Activated T-helper 1 cell treated with Interleukin-2 at 50 U/mL for 16 hours (primary cell): ENCODE measurements around the gene RAB4B.
"Not testable (repeated sequence)": the region's sequence is repeated elsewhere in the genome, so short reads cannot be mapped to it uniquely, and the experiment has no call there.

Source experiments
- DNase-seq: peaks from one replicate; pipeline ENCODE4 v3.0.0-alpha.2; 2020; ENCODE audit warnings: low read depth

The RAB4B gene

DNA sequence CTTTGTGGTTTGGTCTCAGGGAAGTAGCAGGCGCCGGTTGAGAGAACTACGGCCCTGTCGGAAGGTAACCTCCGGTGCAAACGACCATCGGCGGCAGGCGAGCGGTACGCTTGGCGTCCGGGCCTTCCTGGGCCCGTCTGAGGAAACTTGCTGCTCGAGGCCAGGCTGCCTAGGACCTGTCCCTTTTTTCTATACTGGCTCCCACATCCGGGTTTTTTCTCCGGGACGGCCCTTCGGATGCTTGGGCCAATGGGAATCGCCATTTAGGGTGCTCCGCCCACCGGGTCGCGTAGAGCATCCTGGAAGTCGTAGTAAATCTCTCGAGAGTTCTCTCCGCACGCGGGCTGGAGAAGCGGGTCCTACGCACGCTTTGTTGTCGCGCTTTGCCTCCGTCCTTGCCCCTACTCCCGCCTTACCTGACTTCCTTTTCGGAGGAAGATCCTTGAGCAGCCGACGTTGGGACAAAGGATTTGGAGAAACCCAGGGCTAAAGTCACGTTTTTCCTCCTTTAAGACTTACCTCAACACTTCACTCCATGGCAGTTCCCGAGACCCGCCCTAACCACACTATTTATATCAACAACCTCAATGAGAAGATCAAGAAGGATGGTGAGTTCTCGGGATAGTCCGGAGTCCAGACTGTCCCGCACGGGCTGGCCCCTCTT, 27.0 kb upstream of the RAB4B start, which contains the start of gene SNRPA:
Gene SNRPA (plus strand): TSS at position 330 of the 664 bp plus-strand sequence. CDS start 206 bp downstream, at position 536.
- DNase-seq, result peak; percentile 88

DNA sequence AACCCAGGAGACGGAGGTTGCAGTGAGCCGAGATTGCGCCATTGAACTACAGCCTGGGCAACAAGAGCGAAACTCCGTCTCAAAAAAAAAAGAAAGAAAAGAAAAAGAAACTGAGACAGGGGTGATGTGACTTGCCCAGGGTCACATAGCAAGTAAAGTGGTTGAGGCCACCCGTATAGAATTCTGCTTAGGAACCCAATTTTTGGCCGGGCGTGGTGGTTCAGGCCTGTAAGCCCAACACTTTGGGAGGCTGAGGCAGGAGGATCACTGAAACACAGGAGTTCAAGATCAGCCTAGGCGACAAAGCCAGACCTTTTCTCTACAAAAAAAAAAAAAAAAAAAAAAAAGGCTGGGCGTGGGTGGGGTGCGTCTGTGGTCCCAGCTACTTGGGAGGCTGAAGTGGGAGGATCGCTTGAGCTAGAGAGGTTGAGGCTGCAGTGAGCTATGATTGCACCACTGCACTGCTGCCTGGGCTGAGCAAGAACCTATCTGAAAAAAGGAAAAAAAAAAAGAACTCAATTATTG, 25.7 kb upstream of the RAB4B start:
- no peak for DNase-seq

DNA sequence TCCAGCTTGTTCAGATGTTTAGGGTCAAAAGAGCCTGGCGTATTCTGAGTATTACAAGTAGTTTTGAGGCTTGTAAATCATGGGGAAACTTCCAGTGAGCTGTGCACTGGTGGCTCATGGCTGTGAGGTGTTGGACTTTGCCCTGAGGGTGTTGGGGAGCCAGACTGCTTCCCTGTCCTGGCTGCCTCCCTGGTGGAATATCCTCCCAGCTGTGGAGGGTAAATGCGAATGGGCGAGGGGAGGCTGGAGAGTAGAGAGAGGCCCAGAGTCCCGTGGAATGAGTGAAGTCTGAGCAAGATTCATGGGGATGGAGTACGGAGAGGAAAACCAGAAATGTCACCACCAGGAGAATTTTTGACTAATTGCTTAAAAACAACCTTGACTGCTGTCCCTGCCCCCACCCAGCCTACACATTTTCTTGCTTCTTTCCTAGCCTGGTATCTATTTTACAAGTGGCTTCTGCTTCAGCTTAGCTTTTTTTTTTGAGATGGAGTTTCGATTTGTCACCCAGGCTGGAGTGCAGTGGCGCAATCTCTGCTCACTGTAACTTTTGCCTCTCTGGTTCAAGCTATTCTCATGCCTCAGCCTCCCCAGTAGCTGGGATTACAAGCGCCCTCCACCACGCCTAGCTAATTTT, 23.3 kb upstream of the RAB4B start:
- no peak for DNase-seq

DNA sequence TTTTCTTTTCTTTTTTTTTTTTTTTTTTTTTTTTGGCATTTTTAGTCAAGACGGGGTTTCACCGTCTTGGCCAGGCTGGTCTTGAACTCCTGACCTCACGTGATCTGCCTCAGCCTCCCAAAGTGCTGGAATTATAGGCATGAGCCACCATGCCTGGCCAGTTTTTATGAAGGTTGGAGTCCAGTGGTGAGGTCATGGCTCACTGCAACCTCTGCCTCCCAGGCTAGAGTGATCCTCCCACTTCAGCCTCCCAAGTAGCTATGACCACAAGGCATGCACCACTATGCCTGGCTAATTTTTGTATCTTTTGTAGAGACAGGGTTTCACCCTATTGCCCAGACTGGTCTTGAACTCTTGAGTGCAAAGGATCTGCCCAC, 22.8 kb upstream of the RAB4B start:
- no peak for DNase-seq

DNA sequence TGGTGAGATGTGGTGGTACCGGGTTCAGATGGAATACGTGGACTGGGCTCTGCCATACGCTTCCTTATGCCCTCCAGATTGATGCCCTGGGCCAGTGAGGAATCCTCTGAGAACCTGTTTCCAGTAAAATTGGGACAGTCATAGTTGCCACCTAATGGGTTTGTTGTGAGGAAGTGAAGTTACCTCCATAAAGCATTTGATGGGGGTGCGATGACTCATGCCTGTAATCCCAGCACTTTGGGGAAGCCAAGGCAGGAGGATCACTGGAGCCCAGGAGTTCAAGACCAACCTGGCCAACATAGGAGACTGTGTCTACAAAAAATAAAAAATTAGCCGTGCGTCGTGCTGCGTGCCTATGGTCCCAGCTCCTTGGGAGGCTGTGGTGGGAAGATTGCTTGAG, 22.3 kb upstream of the RAB4B start:
- DNase-seq, result no peak

DNA sequence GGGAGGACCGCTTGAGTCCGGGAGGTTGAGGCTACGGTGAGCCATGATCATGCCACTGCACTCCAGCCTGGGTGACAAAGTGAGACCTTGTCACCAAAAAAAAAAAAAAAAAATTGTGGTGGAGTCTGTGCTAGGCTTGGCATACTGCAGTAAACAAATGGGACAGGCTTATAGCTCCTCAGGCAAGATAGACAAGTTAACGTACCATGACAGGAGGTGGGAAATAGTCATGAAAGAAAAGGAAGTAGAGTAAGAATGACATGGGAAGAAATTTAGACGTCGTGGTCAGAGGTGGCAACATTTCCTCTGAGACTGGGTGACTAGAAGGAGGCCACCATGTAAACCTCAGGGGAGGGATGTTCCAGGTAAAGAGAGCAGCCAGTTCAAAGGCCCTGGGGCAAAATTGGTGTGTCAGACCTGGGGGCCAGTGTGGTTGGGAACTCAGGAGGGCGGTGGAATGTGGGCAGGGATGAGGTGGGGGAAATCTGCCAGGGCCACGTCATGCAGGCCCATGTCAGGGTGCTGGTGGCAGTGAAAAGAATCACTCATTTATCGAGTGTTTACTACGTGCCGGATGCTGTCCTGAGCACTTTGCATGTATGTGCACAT, 21.4 kb upstream of the RAB4B start:
- DNase-seq, result no peak

DNA sequence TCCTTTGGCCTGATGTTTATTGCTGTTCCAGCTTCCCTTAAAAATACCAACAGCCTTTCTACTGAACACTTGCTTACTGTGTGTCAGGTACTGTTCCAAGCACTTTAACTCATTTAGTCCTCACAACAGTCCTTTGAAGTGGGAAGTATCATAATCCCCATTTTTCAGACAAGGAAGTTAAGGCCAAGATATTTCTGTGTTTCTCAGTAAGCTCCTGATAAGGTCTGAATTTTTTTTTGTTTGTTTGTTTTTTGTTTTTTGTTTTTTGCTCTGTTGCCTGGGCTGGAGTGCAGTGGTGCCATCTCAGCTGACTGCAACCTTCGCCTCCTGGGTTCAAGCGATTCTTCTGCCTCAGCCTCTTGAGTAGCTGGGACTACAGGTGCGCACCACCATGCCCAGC, 19.6 kb upstream of the RAB4B start:
- DNase-seq, result no peak

DNA sequence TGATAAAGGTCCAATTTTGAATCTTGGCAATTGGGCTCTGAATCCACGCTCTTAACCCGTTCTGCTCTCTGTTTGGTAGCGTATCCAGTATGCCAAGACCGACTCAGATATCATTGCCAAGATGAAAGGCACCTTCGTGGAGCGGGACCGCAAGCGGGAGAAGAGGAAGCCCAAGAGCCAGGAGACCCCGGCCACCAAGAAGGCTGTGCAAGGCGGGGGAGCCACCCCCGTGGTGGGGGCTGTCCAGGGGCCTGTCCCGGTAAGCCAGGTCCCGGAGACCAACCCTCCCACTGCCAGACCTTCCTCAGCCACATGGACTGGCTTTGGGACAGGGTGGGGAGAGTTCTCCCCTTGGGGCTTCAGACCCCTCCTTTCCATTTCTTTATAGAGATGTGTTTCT, 18.7 kb upstream of the RAB4B start:
- no peak for DNase-seq

DNA sequence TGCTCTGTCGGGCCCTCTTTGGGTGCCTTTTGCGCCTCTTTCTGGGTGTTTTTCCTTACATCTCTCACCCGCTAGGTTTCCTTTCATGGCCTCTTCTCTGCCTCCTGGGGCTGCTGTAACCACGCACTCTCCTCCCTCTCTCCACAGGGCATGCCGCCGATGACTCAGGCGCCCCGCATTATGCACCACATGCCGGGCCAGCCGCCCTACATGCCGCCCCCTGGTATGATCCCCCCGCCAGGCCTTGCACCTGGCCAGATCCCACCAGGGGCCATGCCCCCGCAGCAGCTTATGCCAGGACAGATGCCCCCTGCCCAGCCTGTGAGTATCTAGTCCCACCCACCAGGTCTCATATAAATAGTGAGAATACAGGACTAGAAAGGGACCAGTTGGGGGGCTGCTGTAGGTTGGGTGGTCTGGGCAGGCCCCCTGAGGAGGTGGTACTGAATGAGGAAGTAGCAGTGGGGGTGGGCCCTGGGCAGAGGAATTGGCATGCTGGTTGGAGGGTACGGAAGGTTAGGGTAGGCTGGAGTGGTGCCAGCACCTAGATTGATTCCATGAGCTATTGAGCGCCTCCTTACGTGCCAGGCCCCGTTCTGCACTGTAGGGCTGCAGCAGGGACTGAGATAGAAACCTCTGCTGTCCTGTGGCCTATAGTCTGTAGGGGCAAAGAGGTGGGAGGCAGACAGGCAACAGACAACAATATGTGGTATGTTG, 15.1 kb upstream of the RAB4B start:
- no peak for DNase-seq

DNA sequence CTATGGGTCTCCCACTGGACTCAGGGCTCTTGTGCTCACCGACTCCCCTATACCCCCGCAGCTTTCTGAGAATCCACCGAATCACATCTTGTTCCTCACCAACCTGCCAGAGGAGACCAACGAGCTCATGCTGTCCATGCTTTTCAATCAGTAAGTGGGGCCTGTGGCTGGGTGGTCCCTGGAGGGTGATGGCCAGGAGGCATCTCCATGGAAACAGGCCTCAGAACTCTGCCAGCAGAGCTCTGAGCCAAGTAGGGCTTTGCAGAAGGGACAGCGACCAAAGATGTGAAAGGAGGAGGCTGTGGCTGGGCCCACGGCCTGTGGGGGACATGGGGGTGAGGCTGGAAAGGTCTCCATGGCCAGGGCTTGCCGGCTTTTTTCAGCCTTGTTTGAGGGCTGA, 14.5 kb upstream of the RAB4B start:
- no peak for DNase-seq

DNA sequence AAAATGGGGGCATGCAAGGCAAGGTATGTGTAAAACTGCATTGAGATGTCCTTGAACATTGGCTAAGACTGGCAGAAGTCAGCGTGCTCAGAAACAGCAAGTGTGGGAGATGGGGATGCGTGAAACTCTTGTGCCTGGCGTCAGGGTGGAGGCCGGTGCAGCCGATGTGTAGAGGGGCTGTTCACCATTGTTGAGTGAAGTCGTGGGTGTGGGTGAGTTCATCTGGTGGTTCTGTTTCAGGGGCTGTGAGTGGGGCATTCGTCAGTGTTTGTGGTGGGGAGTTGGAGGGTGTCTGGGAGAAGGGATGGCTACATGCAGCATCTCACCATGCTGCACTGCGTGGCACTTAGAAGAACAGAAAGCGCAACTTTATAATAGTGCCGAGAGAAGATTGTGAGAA, 14.1 kb upstream of the RAB4B start:
- no peak for DNase-seq

DNA sequence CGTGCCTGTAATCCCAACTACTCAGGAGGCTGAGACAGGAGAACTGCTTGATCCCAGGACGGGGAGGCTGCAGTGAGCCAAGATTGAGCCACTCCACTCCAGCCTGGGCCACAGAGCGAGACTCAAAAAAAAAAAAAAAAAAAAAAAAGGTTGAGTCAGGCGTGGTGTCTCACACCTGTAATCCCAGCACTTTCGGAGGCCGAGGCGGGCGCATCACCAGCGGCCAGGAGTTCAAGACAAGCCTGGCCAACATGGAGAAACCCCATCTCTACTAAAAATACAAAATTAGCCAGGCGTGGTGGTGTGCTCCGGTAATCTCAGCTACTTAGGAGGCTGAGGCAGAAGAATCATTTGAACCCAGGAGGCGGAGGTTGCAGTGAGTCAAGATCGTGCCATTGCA, 11.7 kb upstream of the RAB4B start:
- DNase-seq, result not testable (repeated sequence)

DNA sequence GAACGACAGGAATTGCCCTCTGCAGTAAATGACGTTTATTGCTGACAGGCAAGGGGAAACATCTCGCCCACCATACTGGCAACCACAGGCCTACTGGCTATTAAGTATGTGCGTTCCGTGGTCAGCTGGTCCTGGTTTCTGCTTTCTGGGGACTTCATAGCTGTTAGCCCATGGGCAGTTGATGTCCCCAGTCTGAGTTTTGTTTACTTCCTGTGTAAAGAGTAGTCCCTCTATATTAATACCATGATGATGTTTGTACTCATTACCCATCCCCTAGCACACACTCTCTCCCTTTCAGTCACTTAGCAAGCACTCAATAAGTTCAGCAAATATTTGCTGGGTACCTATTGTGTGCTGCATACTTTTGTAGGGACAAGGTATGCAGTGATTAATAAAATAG, 9.2 kb upstream of the RAB4B start:
- no peak for DNase-seq

DNA sequence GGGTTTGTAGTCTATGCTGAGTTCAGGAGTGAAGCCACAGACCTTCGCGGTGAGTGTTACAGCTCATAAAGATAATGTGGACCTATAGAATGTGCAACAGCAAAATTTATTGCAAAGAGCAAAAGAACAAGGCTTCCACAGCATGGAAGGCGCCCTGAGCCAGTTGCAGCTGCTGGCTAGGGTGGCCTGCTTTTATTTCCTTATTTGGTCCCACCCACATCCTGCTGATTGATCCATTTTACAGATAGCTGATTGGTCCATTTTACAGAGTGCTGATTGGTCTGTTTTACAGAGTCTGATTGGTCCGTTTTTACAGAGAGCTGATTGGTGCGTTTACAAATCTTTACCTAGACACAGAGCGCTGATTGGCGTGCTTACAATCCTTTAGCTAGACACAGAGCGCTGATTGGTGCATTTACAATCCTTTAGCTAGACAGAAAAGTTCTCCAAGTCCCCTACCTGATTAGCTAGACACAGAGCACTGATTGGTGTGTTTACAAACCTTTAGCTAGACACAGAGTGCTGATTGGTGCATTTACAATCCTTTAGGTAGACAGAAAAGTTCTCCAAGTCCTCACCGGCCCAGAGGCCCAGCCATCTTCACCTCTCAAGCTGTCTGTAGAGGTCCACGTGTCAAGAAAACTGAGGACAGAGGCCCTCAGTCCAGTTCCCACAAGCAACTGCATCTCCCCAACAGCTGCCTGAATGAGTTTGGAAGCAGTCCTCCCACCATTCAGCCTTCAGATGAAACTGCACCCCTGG, 6.8 kb upstream of the RAB4B start:
- not testable (repeated sequence) for DNase-seq

DNA sequence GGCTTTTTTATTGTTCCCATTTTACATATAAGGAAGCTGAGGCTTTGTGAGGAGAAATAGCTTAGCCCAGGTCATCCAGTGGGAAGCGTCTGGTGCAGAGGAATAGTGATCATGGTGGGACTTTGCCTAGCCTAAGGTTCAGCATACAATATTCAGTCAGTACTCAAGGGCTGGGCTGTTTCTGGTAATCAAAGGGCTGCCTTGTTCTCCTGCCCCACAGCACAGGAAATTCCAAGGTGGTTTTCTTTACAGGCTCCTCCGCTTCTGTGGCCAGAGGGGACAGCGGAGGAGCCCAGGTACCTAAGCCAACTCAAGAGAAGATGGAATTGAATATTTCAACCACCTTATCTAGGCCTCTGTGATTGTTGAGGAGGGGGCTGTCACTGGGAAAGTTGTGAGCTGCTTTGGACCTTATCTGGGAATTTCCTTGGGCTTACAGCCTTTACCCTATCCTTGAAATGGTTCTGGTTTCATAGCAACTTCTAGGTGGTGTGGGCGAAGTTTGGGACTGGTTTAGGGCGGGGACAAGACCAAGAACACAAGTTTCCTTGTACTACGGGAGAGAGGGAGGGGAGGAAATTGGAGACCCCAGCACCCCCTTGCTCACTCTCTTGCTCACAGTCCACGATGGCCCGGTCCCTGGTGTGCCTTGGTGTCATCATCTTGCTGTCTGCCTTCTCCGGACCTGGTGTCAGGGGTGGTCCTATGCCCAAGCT, 3.0 kb upstream of the RAB4B start, which contains the start of gene MIA:
Gene MIA (plus strand): TSS at position 606 of the 716 bp plus-strand sequence. CDS start 22 bp downstream, at position 628.
- DNase-seq, result no peak

DNA sequence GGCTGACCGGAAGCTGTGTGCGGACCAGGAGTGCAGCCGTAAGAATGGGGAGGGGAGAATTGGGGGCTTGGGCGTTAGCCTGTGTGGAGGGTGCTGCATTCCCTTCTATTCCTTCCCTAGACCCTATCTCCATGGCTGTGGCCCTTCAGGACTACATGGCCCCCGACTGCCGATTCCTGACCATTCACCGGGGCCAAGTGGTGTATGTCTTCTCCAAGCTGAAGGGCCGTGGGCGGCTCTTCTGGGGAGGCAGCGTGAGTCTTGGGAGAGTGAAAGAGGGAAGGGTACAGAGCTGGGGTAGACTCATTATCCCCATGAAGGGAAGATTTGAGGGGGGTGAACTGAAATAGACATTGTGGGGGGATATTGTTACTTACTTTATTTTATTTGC, 2.4 kb upstream of the RAB4B start:
- no peak for DNase-seq

DNA sequence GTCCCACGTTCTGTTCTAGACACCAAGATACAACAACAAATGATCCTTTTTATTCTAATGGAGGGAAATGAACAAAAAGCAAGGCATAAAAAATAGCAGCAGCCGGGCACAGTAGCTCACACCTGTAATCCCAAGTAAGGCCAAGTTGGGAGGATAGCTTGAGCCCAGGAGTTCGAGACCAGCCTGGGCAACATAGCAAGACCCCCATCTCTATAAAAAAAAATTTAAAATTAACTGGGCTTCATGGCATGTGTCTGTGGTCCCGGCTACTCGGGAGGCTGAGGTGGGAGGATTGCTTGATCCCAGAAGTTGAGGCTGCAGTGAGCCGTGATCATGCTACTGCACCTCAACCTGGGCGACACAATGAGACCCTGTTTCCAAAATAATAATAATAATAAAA, 1.7 kb upstream of the RAB4B start:
- DNase-seq, result no peak

DNA sequence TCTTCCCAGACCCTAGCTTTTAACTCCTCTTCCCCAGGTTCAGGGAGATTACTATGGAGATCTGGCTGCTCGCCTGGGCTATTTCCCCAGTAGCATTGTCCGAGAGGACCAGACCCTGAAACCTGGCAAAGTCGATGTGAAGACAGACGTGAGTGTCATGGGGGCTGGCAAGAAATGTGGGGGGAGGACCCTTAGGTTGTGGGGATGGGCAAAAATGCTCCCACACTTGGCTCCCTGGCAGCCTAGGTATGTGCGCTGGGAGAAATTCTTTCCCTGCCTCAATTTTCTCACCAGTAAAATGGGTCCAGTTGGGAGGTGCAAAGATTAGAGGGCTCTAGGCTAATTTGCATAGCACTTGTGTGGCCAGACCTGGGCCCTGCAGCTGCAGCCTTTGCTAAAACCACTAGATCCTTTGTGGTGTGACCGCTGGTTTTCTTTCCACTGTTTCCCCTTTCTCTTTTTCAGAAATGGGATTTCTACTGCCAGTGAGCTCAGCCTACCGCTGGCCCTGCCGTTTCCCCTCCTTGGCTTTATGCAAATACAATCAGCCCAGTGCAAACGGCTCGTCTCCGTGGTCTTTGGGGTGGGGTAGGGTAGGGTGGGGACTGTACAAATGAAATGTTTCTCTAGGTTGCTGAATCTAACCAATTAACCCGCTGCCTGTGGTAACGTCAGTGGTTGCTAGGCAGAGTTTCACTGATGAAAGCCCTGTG, 959 bp upstream of the RAB4B start:
- DNase-seq, result peak; percentile 77

DNA sequence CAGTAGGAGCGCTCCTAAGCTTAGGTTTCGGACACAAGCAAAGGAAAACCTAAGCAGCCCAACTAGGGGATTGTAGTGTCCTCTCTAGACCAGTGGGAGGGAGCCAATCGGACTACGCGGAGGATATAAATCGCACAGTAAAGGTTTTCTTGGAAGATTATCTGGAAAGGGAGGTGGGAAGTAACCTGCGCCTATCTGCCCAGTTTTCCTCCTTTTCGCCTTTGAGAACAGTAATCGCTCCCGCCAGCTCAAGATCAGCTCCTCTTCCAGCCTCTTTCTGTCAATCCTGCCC, 456 bp upstream of the RAB4B start:
- DNase-seq, result no peak

DNA sequence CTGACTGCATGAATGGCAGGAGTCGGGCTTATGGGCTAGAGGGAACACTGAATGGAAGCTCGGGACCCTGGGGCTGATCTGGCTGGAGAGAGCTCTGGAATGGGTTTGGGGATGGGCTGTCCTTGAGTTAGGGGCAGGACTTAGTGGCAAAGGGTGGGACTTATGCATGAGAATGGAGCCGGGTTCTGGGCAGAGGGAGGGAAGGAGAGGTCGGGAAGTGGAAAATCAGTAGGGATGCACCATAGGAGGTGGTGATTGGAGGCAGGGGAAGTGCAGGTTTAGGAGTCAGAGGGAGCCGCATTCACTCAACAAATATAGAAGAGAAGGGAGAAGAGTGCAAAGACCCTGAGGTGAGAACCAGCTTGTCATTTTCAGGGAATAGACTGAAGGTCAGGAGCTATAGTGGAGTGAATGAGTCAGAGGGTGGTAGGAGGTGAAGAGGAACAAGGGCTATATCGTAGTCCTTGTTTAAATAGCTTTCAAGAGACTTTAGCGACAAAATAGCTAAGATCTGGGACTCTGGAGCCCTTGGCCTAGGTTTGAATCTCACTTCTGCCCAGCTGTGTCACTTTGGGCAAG, 748 bp downstream of the RAB4B start:
- no peak for DNase-seq
